HEK293 (cell line): ENCODE measurements around the gene USP3.

Experiments
- ZFP69B ChIP-seq: fragments of 450-650 bp; formaldehyde crosslinking; IDR thresholded peaks from 2 replicates; pipeline ENCODE4 v1.5.1; 2016; ENCODE audit warnings: missing biosample characterization, missing genetic modification characterization
- ZNF704 ChIP-seq: fragments of 450-650 bp; formaldehyde crosslinking; IDR thresholded peaks from 2 replicates; pipeline ENCODE4 v1.5.1; 2016; ENCODE audit warnings: missing biosample characterization, missing genetic modification characterization

Gene USP3

GRCh38 chr15:63640146-63640545, 135.8 kb downstream of the USP3 start (continued):
- TF ChIP-seq ZNF704 (tag by site-specific recombination) (no peak), ZFP69B (tag by site-specific recombination) (no peak)
